ELF-1 (cell line): ENCODE measurements around the gene ZNF319.
"Not testable (repeated sequence)": the region's sequence is repeated elsewhere in the genome, so short reads cannot be mapped to it uniquely, and the experiment has no call there.

ENCODE experiments used
- DNase-seq: peaks from one replicate; pipeline ENCODE4 v3.0.0-alpha.2; 2016; ENCODE audit warnings: low read depth, low spot score

The ZNF319 gene

GRCh38 chr16:58021661-58022551 is 21.4 kb upstream of the ZNF319 start:
- peak; percentile 47 for DNase-seq

- DNase-seq: peak; percentile 62
These were observed 20.4 kb upstream of the ZNF319 start for GRCh38 chr16:58020628-58021521.

- no peak for DNase-seq
These were observed 19.5 kb upstream of the ZNF319 start for GRCh38 chr16:58019866-58020538.

- DNase-seq: peak; percentile 42
These were observed 18.3 kb upstream of the ZNF319 start for GRCh38 chr16:58018803-58019202.

- no peak for DNase-seq
These were observed 16.5 kb upstream of the ZNF319 start for GRCh38 chr16:58016840-58017446.

- peak; percentile 57 for DNase-seq
These were observed 12.9 kb upstream of the ZNF319 start for GRCh38 chr16:58013201-58013956.

- peak; percentile 49 for DNase-seq
These were observed 12.0 kb upstream of the ZNF319 start for GRCh38 chr16:58012481-58012880.

GRCh38 chr16:58011652-58012051 is 11.2 kb upstream of the ZNF319 start:
- peak; percentile 64 for DNase-seq

- peak; percentile 43 for DNase-seq
These were observed 10.4 kb upstream of the ZNF319 start for GRCh38 chr16:58010886-58011285.

GRCh38 chr16:58009856-58010416 is 9.5 kb upstream of the ZNF319 start:
- DNase-seq: no peak

GRCh38 chr16:58004736-58005135 is 4.3 kb upstream of the ZNF319 start:
- not testable (repeated sequence) for DNase-seq

- no peak for DNase-seq
These were observed 2.5 kb upstream of the ZNF319 start for GRCh38 chr16:58002936-58003335.

- DNase-seq: no peak
These were observed 1.9 kb upstream of the ZNF319 start for GRCh38 chr16:58002416-58002800.

- no peak for DNase-seq
These were observed 1.4 kb upstream of the ZNF319 start for GRCh38 chr16:58001781-58002415.

- peak; percentile 96 for DNase-seq
These were observed 519 bp upstream of the ZNF319 start, which contains the start of gene USB1 for GRCh38 chr16:58000706-58001676. USB1 (plus strand) TSS chr16:58001407; CDS start chr16:58001484, 77 bp downstream.

- no peak for DNase-seq
These were observed 1.0 kb downstream of the ZNF319 start for GRCh38 chr16:57999366-57999970.

GRCh38 chr16:57998992-57999365 is 1.5 kb downstream of the ZNF319 start:
- DNase-seq: no peak

- peak; percentile 66 for DNase-seq
These were observed 2.0 kb downstream of the ZNF319 start for GRCh38 chr16:57998486-57998885.
